SK-N-SH treated with all-trans-retinoic acid at 6 μM for 48 hours (cell line): Measurements from ENCODE around the gene THAP6.

Source experiments
- ARNTL ChIP-seq: fragments of 450-650 bp; formaldehyde crosslinking; IDR thresholded peaks from 2 replicates; pipeline ENCODE4 v1.5.0; 2020; ENCODE audit warnings: low read depth, mild to moderate bottlenecking, moderate library complexity, borderline replicate concordance
- CSDC2 ChIP-seq: fragments of 250-450 bp; sonication (Bioruptor Pico); IDR thresholded peaks from 2 replicates; pipeline ENCODE4 v1.5.0; 2020; ENCODE audit warnings: mild to moderate bottlenecking, moderate library complexity
- ESRRG ChIP-seq: fragments of 250-450 bp; sonication (Bioruptor Pico); IDR thresholded peaks from 2 replicates; pipeline ENCODE4 v1.6.1; 2021; ENCODE audit warnings: mild to moderate bottlenecking
- GLIS3 ChIP-seq: fragments of 250-450 bp; sonication (Bioruptor Pico); IDR thresholded peaks from 2 replicates; pipeline ENCODE4 v1.5.0; 2020; ENCODE audit warnings: mild to moderate bottlenecking, moderate library complexity
- ISL1 ChIP-seq: fragments of 250-450 bp; sonication (Bioruptor Pico); IDR thresholded peaks from 2 replicates; pipeline ENCODE4 v2.1.2; 2022; ENCODE audit warnings: mild to moderate bottlenecking, moderate library complexity
- PPARA ChIP-seq: fragments of 250-450 bp; sonication (Bioruptor Pico); IDR thresholded peaks from 2 replicates; pipeline ENCODE4 v1.5.0; 2020; ENCODE audit warnings: mild to moderate bottlenecking, borderline replicate concordance
- RARB ChIP-seq: fragments of 250-450 bp; sonication (Bioruptor Pico); IDR thresholded peaks from 2 replicates; pipeline ENCODE4 v1.8.0; 2021; ENCODE audit warnings: mild to moderate bottlenecking, moderate library complexity
- SNAI2 ChIP-seq: fragments of 250-450 bp; sonication (Bioruptor Pico); IDR thresholded peaks from 2 replicates; pipeline ENCODE4 v1.5.0; 2020; ENCODE audit warnings: mild to moderate bottlenecking, moderate library complexity
- TOX ChIP-seq: fragments of 250-450 bp; sonication (Bioruptor Pico); IDR thresholded peaks from 2 replicates; pipeline ENCODE4 v1.8.0; 2021; ENCODE audit warnings: mild to moderate bottlenecking, moderate library complexity, borderline replicate concordance
- TSHZ2 ChIP-seq: fragments of 250-450 bp; sonication (Bioruptor Pico); IDR thresholded peaks from 2 replicates; pipeline ENCODE4 v1.5.0; 2020; ENCODE audit warnings: mild to moderate bottlenecking, moderate library complexity
- ZFP3 ChIP-seq: fragments of 250-450 bp; sonication (Bioruptor Pico); IDR thresholded peaks from 2 replicates; pipeline ENCODE4 v1.5.0; 2020; ENCODE audit warnings: mild to moderate bottlenecking, moderate library complexity
- ZNF8 ChIP-seq: fragments of 450-650 bp; formaldehyde crosslinking; IDR thresholded peaks from 2 replicates; pipeline ENCODE4 v1.5.0; 2020; ENCODE audit warnings: mild to moderate bottlenecking, moderate library complexity
- TF ChIP-seq, protein P1 (sequence below): fragments of 250-450 bp; sonication (Bioruptor Pico); IDR thresholded peaks from 2 replicates; pipeline ENCODE4 v1.8.0; 2020; ENCODE audit warnings: mild to moderate bottlenecking, moderate library complexity, borderline replicate concordance

DNA sequence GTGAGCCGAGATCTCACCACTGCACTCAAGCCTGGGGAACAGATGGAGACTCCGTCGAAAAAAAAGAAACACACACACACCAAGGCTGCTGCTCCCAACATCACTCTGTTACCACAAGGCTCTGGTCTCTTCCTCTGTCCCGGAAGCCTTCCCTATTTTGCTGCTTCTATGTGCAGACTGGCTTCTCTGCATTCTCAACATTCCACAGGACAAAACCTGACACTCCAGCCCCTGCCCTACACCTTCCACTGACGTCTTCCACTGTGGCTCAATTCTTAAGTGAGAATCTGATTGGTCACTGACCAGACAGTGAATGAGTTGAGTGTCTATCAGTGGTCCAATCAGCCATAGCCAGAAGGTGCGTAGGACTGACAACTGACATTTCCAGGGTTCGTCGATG is 47.5 kb downstream of the THAP6 start:
- TF ChIP-seq TOX (CRISPR knock-in tag): no peak
- TF ChIP-seq ESRRG: no peak
- TF ChIP-seq, protein P1, sequence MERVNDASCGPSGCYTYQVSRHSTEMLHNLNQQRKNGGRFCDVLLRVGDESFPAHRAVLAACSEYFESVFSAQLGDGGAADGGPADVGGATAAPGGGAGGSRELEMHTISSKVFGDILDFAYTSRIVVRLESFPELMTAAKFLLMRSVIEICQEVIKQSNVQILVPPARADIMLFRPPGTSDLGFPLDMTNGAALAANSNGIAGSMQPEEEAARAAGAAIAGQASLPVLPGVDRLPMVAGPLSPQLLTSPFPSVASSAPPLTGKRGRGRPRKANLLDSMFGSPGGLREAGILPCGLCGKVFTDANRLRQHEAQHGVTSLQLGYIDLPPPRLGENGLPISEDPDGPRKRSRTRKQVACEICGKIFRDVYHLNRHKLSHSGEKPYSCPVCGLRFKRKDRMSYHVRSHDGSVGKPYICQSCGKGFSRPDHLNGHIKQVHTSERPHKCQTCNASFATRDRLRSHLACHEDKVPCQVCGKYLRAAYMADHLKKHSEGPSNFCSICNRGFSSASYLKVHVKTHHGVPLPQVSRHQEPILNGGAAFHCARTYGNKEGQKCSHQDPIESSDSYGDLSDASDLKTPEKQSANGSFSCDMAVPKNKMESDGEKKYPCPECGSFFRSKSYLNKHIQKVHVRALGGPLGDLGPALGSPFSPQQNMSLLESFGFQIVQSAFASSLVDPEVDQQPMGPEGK (CRISPR knock-in tag): no peak
- no peak for TF ChIP-seq CSDC2 (CRISPR knock-in tag)
- TF ChIP-seq PPARA (CRISPR knock-in tag): no peak
- TF ChIP-seq ZNF8 (CRISPR knock-in tag): no peak
- no peak for TF ChIP-seq SNAI2
- no peak for TF ChIP-seq ZFP3 (CRISPR knock-in tag)
- TF ChIP-seq ARNTL (CRISPR knock-in tag): no peak
- TF ChIP-seq TSHZ2 (CRISPR knock-in tag): no peak
- TF ChIP-seq GLIS3 (CRISPR knock-in tag): no peak
- no peak for TF ChIP-seq RARB (CRISPR knock-in tag)
- TF ChIP-seq ISL1 (CRISPR knock-in tag): no peak
